HepG2 (cell line): ENCODE measurements around the gene TMEM253. TPM values are rescaled to one million over a fixed set of nuclear protein-coding genes. Genes with fewer than 3 reads are reported as not detected.

Experiments used
- ARHGAP35 ChIP-seq: sonication (generic); formaldehyde crosslinking; IDR thresholded peaks from 2 replicates; pipeline ENCODE4 v1.9.0; 2022; ENCODE audit warnings: mild to moderate bottlenecking, inconsistent platforms, moderate library complexity, missing genetic modification reagents, borderline replicate concordance
- CEBPG ChIP-seq: IDR thresholded peaks from 2 replicates; pipeline ENCODE4 v1.6.1; 2016
- FOXK1 ChIP-seq: sonication (generic); formaldehyde crosslinking; IDR thresholded peaks from 2 replicates; pipeline ENCODE4 v1.4.0; 2020; ENCODE audit warnings: low read depth, missing genetic modification reagents, borderline replicate concordance
- FOXM1 ChIP-seq: sonication (generic); formaldehyde crosslinking; IDR thresholded peaks from 2 replicates; pipeline ENCODE4 v1.5.0; 2020; ENCODE audit warnings: missing genetic modification reagents
- MYNN ChIP-seq: sonication (generic); formaldehyde crosslinking; IDR thresholded peaks from 2 replicates; pipeline ENCODE4 v1.4.0; 2020; ENCODE audit warnings: mild to moderate bottlenecking, low read depth, missing genetic modification reagents
- RORA ChIP-seq: sonication (generic); formaldehyde crosslinking; IDR thresholded peaks from 2 replicates; pipeline ENCODE4 v1.5.0; 2020; ENCODE audit warnings: mild to moderate bottlenecking, missing genetic modification reagents, moderate library complexity
- SYNCRIP ChIP-seq: fragments of 200-400 bp; formaldehyde crosslinking; IDR thresholded peaks from 2 replicates; pipeline ENCODE4 v1.6.1; 2018; ENCODE audit warnings: mild to moderate bottlenecking, low read depth, low read length; ENCODE audit not compliant: insufficient read depth
- U2AF1 ChIP-seq: fragments of 200-400 bp; formaldehyde crosslinking; optimal IDR thresholded peaks from 2 replicates; pipeline ENCODE3; 2017; ENCODE audit warnings: mild to moderate bottlenecking, low read depth, low read length
- ZNF329 ChIP-seq: sonication (generic); formaldehyde crosslinking; IDR thresholded peaks from 2 replicates; pipeline ENCODE4 v1.9.0; 2021; ENCODE audit warnings: low read depth, mild to moderate bottlenecking, missing genetic modification reagents
- ZNF337 ChIP-seq: sonication (generic); formaldehyde crosslinking; IDR thresholded peaks from 2 replicates; pipeline ENCODE4 v1.5.1; 2020; ENCODE audit warnings: missing genetic modification reagents, low read depth, mild to moderate bottlenecking, borderline replicate concordance
- ZNF598 ChIP-seq: sonication (generic); formaldehyde crosslinking; IDR thresholded peaks from 2 replicates; pipeline ENCODE4 v1.5.1; 2020; ENCODE audit warnings: mild to moderate bottlenecking, missing genetic modification reagents, borderline replicate concordance
- ZNF720 ChIP-seq: sonication (generic); formaldehyde crosslinking; IDR thresholded peaks from 2 replicates; pipeline ENCODE4 v1.4.0; 2020; ENCODE audit warnings: missing genetic modification reagents
- ZNF850 ChIP-seq: sonication (generic); formaldehyde crosslinking; conservative IDR thresholded peaks from 2 replicates; pipeline ENCODE4 v1.9.0; 2021; ENCODE audit warnings: mild to moderate bottlenecking, missing genetic modification reagents
- ZSCAN20 ChIP-seq: sonication (generic); formaldehyde crosslinking; IDR thresholded peaks from 2 replicates; pipeline ENCODE4 v1.4.0; 2020; ENCODE audit warnings: missing genetic modification reagents, mild to moderate bottlenecking, borderline replicate concordance
- polyA plus RNA-seq, 8 experiments: library from polyadenylated mRNA; depleted of rRNA in 3 of 8; stranded (reverse) in 7 of 8; unstranded in 1 of 8; fragments of >200 nt; fragmentation: Illumina TruSeq in 4 of 8; extraction: Trizol in 4 of 8; gene quantifications; 2 replicates each; pipeline versions ENCODE4 v1.2.1 to v1.2.3, GENCODE V29; 2011 to 2016; ENCODE audit warnings: low read depth in 4 of 8, missing spikeins in 1 of 8, mixed read lengths in 1 of 8; ENCODE audit not compliant: insufficient read depth in 1 of 8
- total RNA-seq, 5 experiments: library from RNA; depleted of rRNA; stranded (reverse); fragments of >200 nt; fragmentation: Illumina TruSeq; extraction: Trizol; gene quantifications; 2 replicates each; pipeline ENCODE4 v1.2.3, GENCODE V29; 2016; ENCODE audit warnings: low read depth in 1 of 5
- TF ChIP-seq, protein P1 (sequence below): sonication (generic); formaldehyde crosslinking; IDR thresholded peaks from 2 replicates; pipeline ENCODE4 v1.4.0; 2020; ENCODE audit warnings: missing genetic modification reagents
- TF ChIP-seq, protein P2 (sequence below): sonication (generic); formaldehyde crosslinking; IDR thresholded peaks from 2 replicates; pipeline ENCODE4 v1.4.0; 2020; ENCODE audit warnings: missing genetic modification reagents, borderline replicate concordance
- TF ChIP-seq, protein P3 (sequence below): sonication (generic); formaldehyde crosslinking; IDR thresholded peaks from 2 replicates; pipeline ENCODE4 v1.8.1; 2022; ENCODE audit warnings: low read depth, mild to moderate bottlenecking, missing genetic modification reagents
- TF ChIP-seq, protein P4 (sequence below): sonication (generic); formaldehyde crosslinking; IDR thresholded peaks from 2 replicates; pipeline ENCODE4 v1.4.0; 2020; ENCODE audit warnings: missing genetic modification reagents
- TF ChIP-seq, protein P5 (sequence below): sonication (generic); formaldehyde crosslinking; IDR thresholded peaks from 2 replicates; pipeline ENCODE4 v1.5.0; 2020; ENCODE audit warnings: missing genetic modification reagents
- TF ChIP-seq, protein P6 (sequence below): sonication (generic); formaldehyde crosslinking; IDR thresholded peaks from 2 replicates; pipeline ENCODE4 v1.5.0; 2020; ENCODE audit warnings: mild to moderate bottlenecking, missing genetic modification reagents

Gene TMEM253
- total and polyA plus RNA-seq, 2 of the 13 experiments (the other 11 are each of a cell fraction or from before 2014, with no cell fraction given), result 0.29 to 0.45 TPM

DNA sequence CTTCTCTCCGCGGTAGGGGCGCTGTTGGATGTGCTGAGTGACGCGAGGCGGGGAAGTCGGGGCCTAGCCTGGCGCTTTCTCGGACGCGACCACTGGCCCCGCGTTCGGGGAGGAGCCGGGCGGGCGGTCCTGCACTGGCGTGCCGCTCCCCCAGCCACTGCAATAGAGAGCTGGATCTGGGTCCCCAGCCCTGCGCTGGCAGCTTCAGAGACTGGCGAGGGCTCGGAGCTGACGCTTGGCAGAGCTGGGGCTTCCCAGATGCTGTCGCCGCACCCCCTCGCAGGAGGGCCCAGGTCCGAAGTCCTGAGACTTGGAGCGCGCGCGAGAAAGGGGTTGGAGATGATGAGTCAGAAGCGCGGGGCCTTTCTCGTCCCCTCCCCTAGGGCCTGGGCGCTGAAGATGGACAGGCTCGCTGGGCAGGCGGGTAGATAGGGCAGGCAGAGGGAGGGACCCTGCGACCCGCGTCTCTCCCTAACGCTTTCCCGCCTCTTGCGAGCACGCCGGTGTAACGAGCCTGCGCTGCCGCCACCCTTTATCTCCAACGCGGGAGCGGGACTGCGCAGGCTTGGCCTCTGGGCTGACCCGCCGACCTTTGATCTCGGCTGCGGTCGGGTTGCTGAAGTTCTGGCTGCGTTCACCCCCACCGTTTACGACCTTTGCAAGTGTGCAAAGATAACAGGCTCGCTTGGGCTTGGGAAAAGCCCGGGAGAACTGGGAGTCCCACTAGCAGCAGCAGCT, 3.0 kb downstream of the TMEM253 start (continued):
- TF ChIP-seq SYNCRIP (no peak), ZNF720 (CRISPR knock-in tag) (no peak), ZSCAN20 (CRISPR knock-in tag) (peak; percentile 86; the same call in 1 of the 2 replicates), U2AF1 (peak; percentile 100), ZNF337 (CRISPR knock-in tag) (peak; percentile 99), CEBPG (CRISPR knock-in tag) (peak; percentile 50), ARHGAP35 (CRISPR knock-in tag) (peak; percentile 81), ZNF329 (CRISPR knock-in tag) (peak; percentile 92; the same call in 1 of the 2 replicates), FOXM1 (no peak), ZNF598 (CRISPR knock-in tag) (peak; percentile 100), ZNF850 (CRISPR knock-in tag) (peak; percentile 95), RORA (no peak), FOXK1 (peak; percentile 95), MYNN (CRISPR knock-in tag) (no peak; the same call in 1 of the 2 replicates)
- TF ChIP-seq, protein P1, sequence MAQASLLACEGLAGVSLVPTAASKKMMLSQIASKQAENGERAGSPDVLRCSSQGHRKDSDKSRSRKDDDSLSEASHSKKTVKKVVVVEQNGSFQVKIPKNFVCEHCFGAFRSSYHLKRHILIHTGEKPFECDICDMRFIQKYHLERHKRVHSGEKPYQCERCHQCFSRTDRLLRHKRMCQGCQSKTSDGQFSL (CRISPR knock-in tag), result peak; percentile 95
- TF ChIP-seq, protein P2, sequence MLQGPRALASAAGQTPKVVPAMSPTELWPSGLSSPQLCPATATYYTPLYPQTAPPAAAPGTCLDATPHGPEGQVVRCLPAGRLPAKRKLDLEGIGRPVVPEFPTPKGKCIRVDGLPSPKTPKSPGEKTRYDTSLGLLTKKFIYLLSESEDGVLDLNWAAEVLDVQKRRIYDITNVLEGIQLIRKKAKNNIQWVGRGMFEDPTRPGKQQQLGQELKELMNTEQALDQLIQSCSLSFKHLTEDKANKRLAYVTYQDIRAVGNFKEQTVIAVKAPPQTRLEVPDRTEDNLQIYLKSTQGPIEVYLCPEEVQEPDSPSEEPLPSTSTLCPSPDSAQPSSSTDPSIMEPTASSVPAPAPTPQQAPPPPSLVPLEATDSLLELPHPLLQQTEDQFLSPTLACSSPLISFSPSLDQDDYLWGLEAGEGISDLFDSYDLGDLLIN (CRISPR knock-in tag), result peak; percentile 47
- TF ChIP-seq, protein P3, sequence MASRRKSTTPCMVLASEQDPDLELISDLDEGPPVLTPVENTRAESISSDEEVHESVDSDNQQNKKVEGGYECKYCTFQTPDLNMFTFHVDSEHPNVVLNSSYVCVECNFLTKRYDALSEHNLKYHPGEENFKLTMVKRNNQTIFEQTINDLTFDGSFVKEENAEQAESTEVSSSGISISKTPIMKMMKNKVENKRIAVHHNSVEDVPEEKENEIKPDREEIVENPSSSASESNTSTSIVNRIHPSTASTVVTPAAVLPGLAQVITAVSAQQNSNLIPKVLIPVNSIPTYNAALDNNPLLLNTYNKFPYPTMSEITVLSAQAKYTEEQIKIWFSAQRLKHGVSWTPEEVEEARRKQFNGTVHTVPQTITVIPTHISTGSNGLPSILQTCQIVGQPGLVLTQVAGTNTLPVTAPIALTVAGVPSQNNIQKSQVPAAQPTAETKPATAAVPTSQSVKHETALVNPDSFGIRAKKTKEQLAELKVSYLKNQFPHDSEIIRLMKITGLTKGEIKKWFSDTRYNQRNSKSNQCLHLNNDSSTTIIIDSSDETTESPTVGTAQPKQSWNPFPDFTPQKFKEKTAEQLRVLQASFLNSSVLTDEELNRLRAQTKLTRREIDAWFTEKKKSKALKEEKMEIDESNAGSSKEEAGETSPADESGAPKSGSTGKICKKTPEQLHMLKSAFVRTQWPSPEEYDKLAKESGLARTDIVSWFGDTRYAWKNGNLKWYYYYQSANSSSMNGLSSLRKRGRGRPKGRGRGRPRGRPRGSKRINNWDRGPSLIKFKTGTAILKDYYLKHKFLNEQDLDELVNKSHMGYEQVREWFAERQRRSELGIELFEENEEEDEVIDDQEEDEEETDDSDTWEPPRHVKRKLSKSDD (CRISPR knock-in tag), result peak; percentile 95
- TF ChIP-seq, protein P4, sequence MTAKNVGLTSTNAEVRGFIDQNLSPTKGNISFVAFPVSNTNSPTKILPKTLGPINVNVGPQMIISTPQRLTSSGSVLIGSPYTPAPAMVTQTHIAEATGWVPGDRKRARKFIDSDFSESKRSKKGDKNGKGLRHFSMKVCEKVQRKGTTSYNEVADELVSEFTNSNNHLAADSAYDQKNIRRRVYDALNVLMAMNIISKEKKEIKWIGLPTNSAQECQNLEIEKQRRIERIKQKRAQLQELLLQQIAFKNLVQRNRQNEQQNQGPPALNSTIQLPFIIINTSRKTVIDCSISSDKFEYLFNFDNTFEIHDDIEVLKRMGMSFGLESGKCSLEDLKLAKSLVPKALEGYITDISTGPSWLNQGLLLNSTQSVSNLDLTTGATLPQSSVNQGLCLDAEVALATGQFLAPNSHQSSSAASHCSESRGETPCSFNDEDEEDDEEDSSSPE (CRISPR knock-in tag), result peak; percentile 99
- TF ChIP-seq, protein P5, sequence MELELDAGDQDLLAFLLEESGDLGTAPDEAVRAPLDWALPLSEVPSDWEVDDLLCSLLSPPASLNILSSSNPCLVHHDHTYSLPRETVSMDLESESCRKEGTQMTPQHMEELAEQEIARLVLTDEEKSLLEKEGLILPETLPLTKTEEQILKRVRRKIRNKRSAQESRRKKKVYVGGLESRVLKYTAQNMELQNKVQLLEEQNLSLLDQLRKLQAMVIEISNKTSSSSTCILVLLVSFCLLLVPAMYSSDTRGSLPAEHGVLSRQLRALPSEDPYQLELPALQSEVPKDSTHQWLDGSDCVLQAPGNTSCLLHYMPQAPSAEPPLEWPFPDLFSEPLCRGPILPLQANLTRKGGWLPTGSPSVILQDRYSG (CRISPR knock-in tag), result peak; percentile 97
- TF ChIP-seq, protein P6, sequence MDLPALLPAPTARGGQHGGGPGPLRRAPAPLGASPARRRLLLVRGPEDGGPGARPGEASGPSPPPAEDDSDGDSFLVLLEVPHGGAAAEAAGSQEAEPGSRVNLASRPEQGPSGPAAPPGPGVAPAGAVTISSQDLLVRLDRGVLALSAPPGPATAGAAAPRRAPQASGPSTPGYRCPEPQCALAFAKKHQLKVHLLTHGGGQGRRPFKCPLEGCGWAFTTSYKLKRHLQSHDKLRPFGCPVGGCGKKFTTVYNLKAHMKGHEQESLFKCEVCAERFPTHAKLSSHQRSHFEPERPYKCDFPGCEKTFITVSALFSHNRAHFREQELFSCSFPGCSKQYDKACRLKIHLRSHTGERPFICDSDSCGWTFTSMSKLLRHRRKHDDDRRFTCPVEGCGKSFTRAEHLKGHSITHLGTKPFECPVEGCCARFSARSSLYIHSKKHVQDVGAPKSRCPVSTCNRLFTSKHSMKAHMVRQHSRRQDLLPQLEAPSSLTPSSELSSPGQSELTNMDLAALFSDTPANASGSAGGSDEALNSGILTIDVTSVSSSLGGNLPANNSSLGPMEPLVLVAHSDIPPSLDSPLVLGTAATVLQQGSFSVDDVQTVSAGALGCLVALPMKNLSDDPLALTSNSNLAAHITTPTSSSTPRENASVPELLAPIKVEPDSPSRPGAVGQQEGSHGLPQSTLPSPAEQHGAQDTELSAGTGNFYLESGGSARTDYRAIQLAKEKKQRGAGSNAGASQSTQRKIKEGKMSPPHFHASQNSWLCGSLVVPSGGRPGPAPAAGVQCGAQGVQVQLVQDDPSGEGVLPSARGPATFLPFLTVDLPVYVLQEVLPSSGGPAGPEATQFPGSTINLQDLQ (CRISPR knock-in tag), result peak; percentile 98
